ENCODE measurements around the gene METTL8. TPM values are rescaled to one million over a fixed set of nuclear protein-coding genes. Genes with fewer than 3 reads are reported as not detected.

The METTL8 gene
- total and polyA plus RNA-seq, 8 donors, result 3.6 to 42.9 (median 7.0) TPM

DNA sequence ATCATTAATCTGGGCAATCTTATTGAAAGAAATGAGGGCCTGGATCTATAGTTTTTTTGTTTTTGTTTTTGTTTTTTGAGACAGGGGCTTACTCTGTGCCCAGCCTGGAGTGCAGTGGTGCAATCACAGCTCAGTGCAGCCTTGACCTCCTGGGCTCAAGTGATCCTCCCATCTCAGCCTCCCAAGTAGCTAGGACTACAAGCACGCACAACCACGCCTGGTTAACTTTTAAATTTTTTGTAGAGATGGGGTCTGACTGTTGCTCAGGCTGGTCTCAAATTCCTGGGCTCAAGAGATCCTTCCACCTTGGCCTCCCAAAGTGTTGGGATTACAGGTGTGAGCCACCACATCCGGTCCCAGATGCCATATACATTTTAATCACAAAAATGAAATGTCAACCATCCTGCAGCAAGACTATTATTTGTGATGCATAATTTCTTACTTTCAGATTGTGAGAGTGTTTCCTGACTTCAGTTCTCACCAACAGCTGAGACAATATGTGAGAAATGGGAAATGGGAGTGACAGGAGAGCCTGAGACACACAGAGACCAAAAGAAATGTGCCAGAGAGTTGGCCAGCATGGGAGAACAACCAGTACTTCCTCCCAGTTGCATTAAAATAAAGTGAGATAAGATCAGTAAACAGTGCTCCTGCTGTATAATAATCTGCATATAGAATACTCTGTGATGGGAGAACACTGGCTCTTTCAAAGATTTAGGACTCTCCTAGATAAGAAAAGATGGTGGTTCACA is 87.6 kb downstream of the METTL8 start:
- H3K9me3 ChIP-seq, result no peaks in the 10 kb centered on the region
- no peaks in the 10 kb centered on the region for H3K27me3 ChIP-seq
- no peak for TF ChIP-seq POLR2A (IDR thresholded peaks at IDR 0.05)
- no peak for DNase-seq
- H3K36me3 ChIP-seq, result no peaks in the 10 kb centered on the region
- intact Hi-C loops (cut with DNase I; ENCODE audit: low total_unique reads), result no loop called here
- no peak overlapping the region for H3K27ac ChIP-seq
- no peak overlapping the region for H3K4me3 ChIP-seq
- 94 to 98% (median 96%) methylated on average over 3 of the region's 3 CpGs for WGBS, 5 donors
- peaks cover 0 to 22% (median 15%) of the 10 kb centered on the region in 4 donors for H3K4me1 ChIP-seq

DNA sequence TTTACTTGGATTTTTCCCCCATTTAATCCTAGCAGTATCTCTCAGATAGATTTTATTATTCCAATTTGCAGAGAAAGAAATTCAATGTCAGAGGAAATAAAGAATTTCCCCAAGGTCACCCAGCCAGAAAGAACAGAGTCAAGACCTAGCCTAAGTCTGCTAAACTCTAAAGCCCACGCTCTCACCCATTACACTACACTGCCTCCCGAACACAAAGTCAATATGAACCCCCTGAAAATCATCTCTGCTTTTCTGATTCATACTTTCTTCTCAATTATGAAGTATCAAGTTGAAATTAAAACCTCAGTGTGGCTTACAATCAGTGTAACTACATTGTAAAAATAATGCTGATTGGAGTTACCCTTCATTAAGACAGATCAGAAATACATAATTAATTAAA is 89.6 kb downstream of the METTL8 start:
- Histone ChIP-seq H3K4me1 (peaks cover 0 to 22% (median 15%) of the 10 kb centered on the region in 4 donors), H3K36me3 (no peaks in the 10 kb centered on the region), H3K27me3 (no peaks in the 10 kb centered on the region), H3K4me3 (no peak overlapping the region), H3K27ac (no peak overlapping the region), H3K9me3 (no peaks in the 10 kb centered on the region)
- 89 to 95% (median 90%) methylated on average over 2 of the region's 2 CpGs for WGBS, 5 donors
- intact Hi-C loops (cut with DNase I; ENCODE audit: low total_unique reads), result no loop called here
- TF ChIP-seq POLR2AphosphoS5 (IDR thresholded peaks at IDR 0.05), result no peak
- TF ChIP-seq POLR2A (IDR thresholded peaks at IDR 0.05), result no peak
- TF ChIP-seq EP300 (IDR thresholded peaks at IDR 0.05), result no peak
- TF ChIP-seq, protein P1, sequence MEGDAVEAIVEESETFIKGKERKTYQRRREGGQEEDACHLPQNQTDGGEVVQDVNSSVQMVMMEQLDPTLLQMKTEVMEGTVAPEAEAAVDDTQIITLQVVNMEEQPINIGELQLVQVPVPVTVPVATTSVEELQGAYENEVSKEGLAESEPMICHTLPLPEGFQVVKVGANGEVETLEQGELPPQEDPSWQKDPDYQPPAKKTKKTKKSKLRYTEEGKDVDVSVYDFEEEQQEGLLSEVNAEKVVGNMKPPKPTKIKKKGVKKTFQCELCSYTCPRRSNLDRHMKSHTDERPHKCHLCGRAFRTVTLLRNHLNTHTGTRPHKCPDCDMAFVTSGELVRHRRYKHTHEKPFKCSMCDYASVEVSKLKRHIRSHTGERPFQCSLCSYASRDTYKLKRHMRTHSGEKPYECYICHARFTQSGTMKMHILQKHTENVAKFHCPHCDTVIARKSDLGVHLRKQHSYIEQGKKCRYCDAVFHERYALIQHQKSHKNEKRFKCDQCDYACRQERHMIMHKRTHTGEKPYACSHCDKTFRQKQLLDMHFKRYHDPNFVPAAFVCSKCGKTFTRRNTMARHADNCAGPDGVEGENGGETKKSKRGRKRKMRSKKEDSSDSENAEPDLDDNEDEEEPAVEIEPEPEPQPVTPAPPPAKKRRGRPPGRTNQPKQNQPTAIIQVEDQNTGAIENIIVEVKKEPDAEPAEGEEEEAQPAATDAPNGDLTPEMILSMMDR (IDR thresholded peaks at IDR 0.05), result no peak
- no peak for DNase-seq

DNA sequence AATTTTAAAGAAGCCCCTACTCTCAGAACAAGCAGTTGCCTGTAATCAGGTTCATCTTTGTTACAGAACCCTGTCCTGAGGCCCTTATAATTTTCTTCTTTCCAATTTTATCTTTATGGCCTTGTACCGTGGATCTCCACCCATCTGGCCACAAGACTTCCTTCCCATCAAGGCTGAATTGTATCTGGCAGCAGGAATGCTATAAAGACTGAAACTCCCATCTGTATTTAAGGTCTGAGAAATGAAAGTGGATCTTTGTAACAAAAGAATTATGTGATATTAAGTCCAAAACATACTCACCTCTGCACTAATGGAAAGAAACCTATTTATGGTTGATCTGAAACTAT is 91.8 kb downstream of the METTL8 start:
- no peak for DNase-seq
- H3K4me1 ChIP-seq, result peaks cover 0 to 10% (median 8%) of the 10 kb centered on the region in 4 donors
- TF ChIP-seq EP300 (IDR thresholded peaks at IDR 0.05), result no peak
- no peak for TF ChIP-seq POLR2AphosphoS5 (IDR thresholded peaks at IDR 0.05)
- TF ChIP-seq, protein P1 (IDR thresholded peaks at IDR 0.05), result no peak
- TF ChIP-seq POLR2A (IDR thresholded peaks at IDR 0.05), result no peak
- no peaks in the 10 kb centered on the region for H3K27me3 ChIP-seq
- WGBS, 5 donors, result 40 to 70% (median 63%) methylated on average over 1 of the region's 1 CpG
- no peaks in the 10 kb centered on the region for H3K9me3 ChIP-seq
- intact Hi-C loops (cut with DNase I; ENCODE audit: low total_unique reads), result no loop called here
- no peaks in the 10 kb centered on the region for H3K36me3 ChIP-seq
- H3K4me3 ChIP-seq, result no peak overlapping the region
- no peak overlapping the region for H3K27ac ChIP-seq

DNA sequence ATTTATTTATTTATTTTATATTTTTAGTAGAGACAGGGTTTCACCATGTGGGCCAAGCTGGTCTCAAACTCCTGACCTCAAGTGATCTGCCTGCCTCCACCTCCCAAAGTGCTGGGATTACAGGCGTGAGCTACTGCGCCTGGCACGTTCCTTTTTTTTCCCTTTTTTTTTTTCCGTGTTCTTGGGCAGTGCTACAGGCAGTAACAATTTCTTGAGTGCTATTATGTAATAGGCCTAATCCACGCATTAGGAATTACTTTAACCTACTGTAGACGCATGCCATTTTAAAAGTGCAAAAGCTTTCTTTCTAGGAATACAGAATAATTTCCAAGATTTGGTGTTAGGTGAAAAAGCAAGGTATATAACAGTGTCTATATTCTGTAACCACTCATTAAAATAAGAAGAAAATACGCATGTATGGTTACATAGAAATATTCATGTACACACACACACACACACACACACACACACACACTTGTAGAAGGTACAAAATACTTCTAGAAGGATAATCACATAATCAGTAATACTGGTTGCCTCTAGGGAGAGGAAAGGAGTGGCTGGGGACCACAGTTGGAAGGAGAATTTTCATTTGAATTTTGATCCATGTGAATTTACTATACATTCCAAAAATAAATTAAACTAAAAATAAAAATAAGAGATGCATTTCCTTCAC is 92.3 kb downstream of the METTL8 start:
- intact Hi-C loops (cut with DNase I; ENCODE audit: low total_unique reads), result no loop called here
- Histone ChIP-seq H3K4me3 (no peak overlapping the region), H3K9me3 (no peaks in the 10 kb centered on the region), H3K27me3 (no peaks in the 10 kb centered on the region), H3K4me1 (peaks cover 0 to 5% (median 4%) of the 10 kb centered on the region in 4 donors), H3K36me3 (no peaks in the 10 kb centered on the region), H3K27ac (no peak overlapping the region)
- TF ChIP-seq POLR2AphosphoS5 (IDR thresholded peaks at IDR 0.05) (no peak), EP300 (IDR thresholded peaks at IDR 0.05) (no peak), POLR2A (IDR thresholded peaks at IDR 0.05) (no peak)
- TF ChIP-seq, protein P1 (IDR thresholded peaks at IDR 0.05), result no peak
- DNase-seq, result no peak
- WGBS, 5 donors, result 96 to 98% (median 98%) methylated on average over 7 of the region's 7 CpGs

DNA sequence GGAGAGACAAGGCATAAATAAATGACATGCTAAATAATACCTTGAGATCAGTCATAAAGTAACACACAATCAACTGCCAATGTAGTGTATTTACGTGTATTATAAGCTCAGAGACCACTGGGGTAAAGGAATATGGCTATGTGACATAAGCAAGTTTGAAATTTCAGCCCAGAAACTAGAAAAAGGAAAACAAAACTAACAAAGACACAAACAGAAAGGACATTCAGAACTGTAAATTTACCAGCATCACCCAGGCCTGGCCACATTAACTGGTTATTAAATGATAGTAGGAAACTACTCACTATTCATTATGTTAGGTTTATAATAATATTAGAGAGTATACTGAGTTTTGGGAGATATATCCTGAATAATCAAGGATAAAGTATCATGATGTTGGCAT is 98.8 kb downstream of the METTL8 start:
- Histone ChIP-seq H3K27me3 (no peaks in the 10 kb centered on the region), H3K9me3 (no peaks in the 10 kb centered on the region), H3K4me3 (no peak overlapping the region), H3K4me1 (no peaks in the 10 kb centered on the region), H3K36me3 (no peaks in the 10 kb centered on the region), H3K27ac (no peak overlapping the region)
- 86 to 98% (median 96%) methylated on average over 1 of the region's 1 CpG for WGBS, 5 donors
- intact Hi-C loops (cut with DNase I; ENCODE audit: low total_unique reads), result no loop called here
- no peak for TF ChIP-seq EP300 (IDR thresholded peaks at IDR 0.05)
- TF ChIP-seq POLR2AphosphoS5 (IDR thresholded peaks at IDR 0.05), result no peak
- TF ChIP-seq POLR2A (IDR thresholded peaks at IDR 0.05), result no peak
- TF ChIP-seq, protein P1 (IDR thresholded peaks at IDR 0.05), result no peak
- no peak for DNase-seq
